GM19455 (cell line): ENCODE results near the gene BCKDHB.
"Not testable (repeated sequence)": the region's sequence is repeated elsewhere in the genome, so short reads cannot be mapped to it uniquely, and the experiment has no call there.

Source experiments
- ATAC-seq: cut with Tn5 transposase; IDR thresholded peaks from one replicate; pipeline ENCODE4 v1.9.1; 2021; ENCODE audit not compliant: unreplicated experiment

The BCKDHB gene

GRCh38 chr6:80106418-80107235 lies at the start of gene BCKDHB:
Gene BCKDHB, plus strand, starts transcription at chr6:80106671. Its CDS starts 23 bp downstream, at chr6:80106694.
- ATAC-seq = peak; percentile 99

DNA sequence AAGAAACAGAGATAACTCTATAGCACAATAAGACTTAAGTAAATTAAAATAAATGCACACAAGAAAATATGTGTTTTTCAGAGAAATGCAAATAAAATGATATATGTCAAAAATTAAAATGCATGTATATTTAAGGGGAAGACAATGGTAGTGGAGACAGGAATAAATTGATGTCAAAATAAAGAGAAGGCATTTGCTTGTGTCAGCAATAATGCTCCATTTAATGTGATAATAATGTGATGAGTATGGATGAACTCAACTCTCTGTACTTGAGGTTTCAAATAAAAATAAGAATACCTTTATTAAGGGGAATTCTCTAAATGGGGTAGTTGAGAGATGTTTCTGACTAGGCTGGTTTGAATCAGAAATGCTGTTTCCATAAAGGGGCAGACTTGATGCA lies 45.7 kb upstream of the BCKDHB start:
- ATAC-seq = no peak

DNA sequence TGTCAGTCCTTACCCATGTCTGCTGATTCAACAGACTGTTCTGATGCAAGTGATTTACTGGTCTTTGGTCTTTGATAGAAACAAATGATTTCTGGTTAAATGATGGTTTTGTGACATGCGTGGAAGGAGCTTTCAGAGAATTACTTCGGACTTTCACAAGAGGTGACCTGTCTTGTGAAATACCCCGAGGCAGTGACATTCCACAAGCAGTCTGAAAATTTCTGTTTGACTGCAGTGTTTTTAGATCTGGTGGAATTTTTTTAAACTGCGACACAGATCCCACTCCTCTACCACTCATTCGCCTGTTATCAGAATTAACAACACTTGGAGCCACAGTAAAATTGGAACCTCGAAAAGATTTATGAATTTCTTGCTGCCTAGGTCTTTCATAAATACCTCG lies 38.3 kb upstream of the BCKDHB start:
- ATAC-seq = not testable (repeated sequence)

- ATAC-seq = not testable (repeated sequence)
Observed at GRCh38 chr6:80070431-80070830, 36.0 kb upstream of the BCKDHB start.

DNA sequence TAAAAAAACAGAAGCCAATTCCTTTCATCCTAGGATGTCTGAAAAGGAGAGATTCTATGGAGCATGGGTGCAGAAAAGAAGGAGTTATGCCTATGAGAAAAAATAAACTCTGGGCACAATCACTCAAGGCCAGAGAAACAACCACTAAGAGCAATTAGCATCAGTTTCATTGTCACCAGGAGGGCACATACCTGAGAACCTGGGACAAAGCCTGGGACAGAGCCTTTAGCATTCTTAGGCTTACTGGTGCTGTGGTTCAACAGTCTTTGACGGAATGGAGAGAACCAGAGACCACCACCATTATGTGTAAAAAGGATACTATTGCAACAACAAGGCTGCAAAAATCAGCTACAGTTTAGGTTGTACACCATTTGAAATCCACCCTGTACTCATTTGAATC lies 29.4 kb upstream of the BCKDHB start:
- no peak for ATAC-seq

GRCh38 chr6:80088637-80089036 lies 17.8 kb upstream of the BCKDHB start:
- no peak for ATAC-seq

- no peak for ATAC-seq
Observed at GRCh38 chr6:80091506-80091905, 15.0 kb upstream of the BCKDHB start.

GRCh38 chr6:80094017-80094416 lies 12.5 kb upstream of the BCKDHB start:
- ATAC-seq = peak; percentile 54

DNA sequence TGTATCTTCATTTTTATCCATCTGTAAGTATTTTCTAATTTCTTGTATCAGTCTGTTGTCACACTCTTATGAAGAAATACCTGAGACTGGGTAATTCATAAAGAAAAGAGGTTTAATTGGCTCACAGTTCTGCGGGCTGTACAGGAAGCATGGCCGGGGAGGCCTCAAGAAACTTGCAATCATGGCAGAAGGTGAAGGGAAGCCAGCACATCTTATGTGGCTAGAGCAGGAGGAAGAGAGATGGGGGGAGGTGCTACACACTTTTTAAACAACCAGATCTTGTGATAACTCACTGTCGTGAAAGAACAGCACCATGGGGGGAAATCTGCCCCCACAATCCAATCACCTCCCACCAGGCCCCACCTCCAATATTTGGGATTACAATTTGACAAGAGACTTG lies 10.9 kb upstream of the BCKDHB start:
- ATAC-seq = no peak

- ATAC-seq = no peak
Observed at GRCh38 chr6:80098392-80098791, 8.1 kb upstream of the BCKDHB start.

- no peak for ATAC-seq
Observed at GRCh38 chr6:80104520-80104919, 2.0 kb upstream of the BCKDHB start.

GRCh38 chr6:80105972-80106417 lies 476 bp upstream of the BCKDHB start:
- peak; percentile 5 for ATAC-seq

DNA sequence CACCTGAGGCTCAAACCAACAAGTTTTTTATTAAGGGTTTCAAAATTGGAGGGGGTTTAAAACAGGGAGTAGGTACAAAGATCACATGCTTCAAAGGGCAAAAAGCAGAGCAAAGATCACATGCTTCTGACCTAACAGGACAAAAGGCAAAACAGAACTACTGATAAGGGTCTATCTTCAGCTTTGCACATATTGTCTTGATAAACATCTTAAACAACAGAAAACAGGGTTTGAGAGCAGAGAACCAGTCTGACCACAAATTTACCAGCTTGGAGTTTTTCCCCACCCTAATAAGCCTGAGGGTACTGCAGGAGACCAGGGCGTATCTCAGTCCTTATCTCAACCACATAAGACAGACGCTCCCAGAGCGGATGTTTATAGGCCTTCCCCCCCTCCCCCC lies 16.1 kb downstream of the BCKDHB start:
- ATAC-seq = not testable (repeated sequence)

DNA sequence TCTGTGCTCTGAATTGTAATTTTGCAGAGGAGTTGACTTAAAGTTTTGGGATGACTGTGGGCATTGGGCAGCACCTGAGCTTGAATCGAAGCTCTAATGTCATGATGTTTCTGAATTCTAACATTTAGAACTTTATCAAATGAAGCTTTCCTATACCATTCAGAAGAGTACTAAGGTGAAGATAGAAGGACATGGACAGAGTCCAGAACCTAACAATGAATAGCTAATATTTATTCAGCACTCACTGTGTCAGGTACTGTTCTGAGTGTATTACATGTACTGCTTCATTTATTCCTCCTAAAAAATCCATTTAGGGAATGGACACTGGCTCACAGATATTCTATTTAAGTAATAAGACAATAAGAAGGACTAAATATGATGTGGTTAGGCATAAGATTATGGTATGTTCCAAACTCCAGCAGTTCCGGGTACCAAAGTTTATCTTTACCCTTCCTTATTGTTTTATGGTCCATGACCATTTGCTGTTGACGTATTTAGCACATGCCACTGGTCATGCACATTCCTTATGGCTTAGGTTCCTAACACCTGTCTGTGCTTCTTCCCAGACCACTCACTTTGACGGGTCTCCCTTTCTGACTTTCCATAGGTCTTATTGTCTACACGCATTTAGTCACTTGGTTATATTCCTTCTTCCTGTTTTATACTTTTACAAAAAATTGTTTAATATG lies 20.3 kb downstream of the BCKDHB start:
- ATAC-seq = no peak

DNA sequence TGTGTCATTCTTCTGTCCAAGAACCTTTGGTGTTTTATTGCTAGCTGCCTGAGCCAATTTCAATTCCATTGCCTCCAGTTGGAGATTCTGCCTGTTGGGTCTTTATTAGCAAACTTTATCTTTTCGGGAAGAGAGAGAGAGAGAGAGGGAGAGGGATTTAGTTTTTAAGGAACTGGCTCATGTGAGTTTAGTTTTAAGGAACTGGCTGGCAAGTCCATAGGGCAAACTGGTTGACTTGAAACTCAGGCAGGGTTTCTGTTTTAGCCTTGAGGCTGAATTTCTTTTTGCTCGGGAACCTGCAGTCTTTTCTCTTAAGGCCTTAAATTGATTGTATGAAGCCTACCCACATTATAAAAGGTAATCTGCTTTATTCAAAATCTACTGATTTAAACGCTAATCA lies 23.0 kb downstream of the BCKDHB start:
- no peak for ATAC-seq

DNA sequence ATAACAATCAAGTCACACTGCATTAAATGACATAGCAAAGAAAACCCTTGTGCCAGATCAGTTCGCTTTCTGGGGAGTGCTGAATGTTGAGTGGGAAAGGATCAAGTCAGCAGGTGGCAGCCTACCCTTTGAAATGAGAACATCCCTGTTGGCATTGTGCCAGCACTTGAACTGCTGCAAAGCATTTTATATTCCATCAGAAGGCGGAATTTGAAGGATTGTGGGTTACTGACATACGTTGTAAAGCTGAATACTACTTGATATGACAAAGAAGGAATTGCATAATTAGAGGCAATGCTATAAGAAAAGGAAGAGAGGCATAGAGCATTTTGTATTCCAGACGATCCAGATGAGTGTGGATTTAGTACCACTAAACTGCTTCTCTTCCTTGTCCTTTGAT lies 26.5 kb downstream of the BCKDHB start:
- no peak for ATAC-seq

DNA sequence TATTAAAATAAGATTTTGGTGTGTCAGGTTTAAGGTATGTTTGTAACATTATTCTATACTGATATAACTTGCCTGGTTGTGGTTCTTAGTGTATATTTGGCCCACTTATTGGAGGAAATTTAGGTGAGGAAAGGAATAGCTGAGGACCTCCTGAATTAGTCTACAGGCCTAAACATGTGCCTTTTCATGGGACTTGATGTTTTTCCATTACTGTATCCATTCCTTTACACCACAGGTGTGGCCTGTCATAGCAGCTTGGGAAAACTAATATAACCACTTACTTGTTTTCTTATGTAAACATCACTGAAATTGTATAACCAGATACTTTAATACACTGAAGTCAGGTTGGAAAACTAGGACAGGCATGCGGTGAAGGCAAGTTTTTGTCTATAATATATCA lies 27.6 kb downstream of the BCKDHB start:
- no peak for ATAC-seq

GRCh38 chr6:80142586-80142985 lies 36.1 kb downstream of the BCKDHB start:
- no peak for ATAC-seq

DNA sequence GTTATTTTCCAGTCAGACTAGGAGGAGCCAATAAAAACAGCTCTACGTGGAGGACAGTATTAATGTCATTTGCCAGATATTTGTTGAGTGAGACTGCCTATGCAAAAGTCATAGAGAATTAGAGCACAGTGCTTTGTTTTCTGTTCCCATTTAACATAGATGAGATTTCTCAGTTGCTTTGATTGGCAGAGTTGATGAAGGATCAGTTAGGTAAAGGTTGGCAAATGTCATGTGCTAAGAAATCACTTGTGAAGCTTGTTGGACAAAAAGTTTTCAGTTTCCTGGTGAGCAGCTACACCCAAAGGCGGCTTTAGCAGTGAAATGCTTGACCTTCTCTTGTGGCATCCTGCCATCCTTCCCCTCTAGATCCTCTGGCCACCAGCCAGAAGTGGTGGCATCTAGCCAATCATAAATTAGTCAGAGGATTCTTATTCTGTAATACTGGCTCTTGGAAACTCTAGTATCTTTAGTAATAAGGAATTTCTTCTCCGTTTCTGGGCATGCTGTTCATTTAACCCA lies 37.0 kb downstream of the BCKDHB start:
- ATAC-seq = no peak

- ATAC-seq = no peak
Observed at GRCh38 chr6:80144753-80145315, 38.4 kb downstream of the BCKDHB start.

- no peak for ATAC-seq
Observed at GRCh38 chr6:80145509-80145908, 39.0 kb downstream of the BCKDHB start.

DNA sequence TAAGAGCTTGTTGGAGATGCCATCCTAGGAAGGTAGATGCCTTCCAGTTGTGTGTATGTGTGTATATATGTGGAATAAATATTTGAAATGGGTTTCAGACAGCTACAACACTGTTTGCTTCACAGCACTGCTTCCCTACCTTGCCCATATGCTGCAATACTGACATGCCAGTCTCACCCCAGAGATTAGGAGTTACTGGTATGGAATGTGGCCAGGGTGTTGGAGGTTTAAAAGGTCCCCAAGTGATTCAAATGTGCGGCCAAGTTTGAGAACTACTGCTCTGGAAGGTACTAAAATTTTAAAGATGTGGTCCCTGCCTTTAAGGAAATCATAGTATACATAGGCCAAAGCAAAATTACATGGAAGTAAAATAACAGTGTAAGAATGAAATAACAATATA lies 39.5 kb downstream of the BCKDHB start:
- ATAC-seq = no peak
